Duodenal mucosa (tissue), 2 donors: ENCODE results near the gene TSC22D3.

Experiments
- H3K27ac ChIP-seq: one replicate; pipeline ENCODE4 v1.7.0; 2013; ENCODE audit warnings: low read depth, low read length
- H3K27me3 ChIP-seq, 2 donors: one replicate each; pipeline ENCODE4 v1.7.0; 2013; ENCODE audit warnings: low read length in 2 of 2, control low read depth in 1 of 2; ENCODE audit not compliant: insufficient read depth in 2 of 2, control insufficient read depth in 1 of 2
- H3K36me3 ChIP-seq, 2 donors: one replicate each; pipeline ENCODE4 v1.7.0; 2013; ENCODE audit warnings: low read length in 2 of 2, control low read depth in 1 of 2; ENCODE audit not compliant: insufficient read depth in 2 of 2, control insufficient read depth in 1 of 2
- H3K4me1 ChIP-seq, 2 donors: one replicate each; pipeline ENCODE4 v1.7.0; 2013; ENCODE audit warnings: low read length in 2 of 2, control low read depth in 1 of 2; ENCODE audit not compliant: insufficient read depth in 2 of 2, control insufficient read depth in 1 of 2
- H3K4me3 ChIP-seq, 2 donors: one replicate each; pipeline ENCODE4 v1.7.0; 2013; ENCODE audit warnings: low read length in 2 of 2, low read depth in 1 of 2
- H3K9ac ChIP-seq, 2 donors: one replicate each; pipeline ENCODE4 v1.7.0; 2013; ENCODE audit warnings: low read length in 2 of 2, low read depth in 1 of 2
- H3K9me3 ChIP-seq, 2 donors: one replicate each; pipeline ENCODE4 v1.7.0; 2013; ENCODE audit warnings: low read length in 2 of 2, control low read depth in 1 of 2; ENCODE audit not compliant: control insufficient read depth in 1 of 2

The TSC22D3 gene

DNA sequence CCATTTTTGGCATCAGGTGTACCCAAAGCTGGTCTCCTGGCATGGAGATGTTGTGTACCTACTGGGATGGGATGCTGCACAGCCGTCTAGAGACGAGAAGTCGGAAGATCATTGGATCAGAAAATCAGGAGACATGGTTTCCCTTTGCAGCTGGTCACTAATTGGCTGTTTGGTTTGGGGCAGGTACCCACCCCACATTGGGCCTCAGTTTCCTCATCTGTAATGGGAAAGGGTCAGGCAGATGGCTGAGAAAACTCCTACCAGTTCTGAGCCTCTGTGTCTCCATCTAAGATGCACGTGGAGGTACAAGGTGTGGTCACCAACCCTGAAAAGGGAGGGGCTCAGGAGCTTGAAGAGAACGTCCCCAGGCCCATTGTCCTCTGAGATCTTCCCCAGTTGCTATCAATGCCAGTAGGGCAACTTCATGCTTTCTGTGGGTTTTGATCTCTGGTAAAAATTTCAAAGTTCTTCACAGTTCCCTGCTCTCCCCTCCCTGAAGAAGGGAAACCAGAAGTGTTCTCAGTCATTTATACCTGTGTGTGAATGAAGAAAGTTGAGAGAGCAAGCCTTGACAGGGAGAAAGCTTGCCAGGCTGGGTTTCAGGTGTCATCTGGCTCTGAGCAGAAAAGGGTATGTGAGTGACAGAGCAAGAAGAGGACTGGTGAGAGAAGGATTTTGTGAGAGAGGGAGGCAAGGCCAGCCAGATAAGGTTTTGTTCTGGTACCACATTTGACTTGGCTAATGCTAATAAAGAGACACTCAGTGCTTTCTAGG lies 15.1 kb downstream of the TSC22D3 start:
- Histone ChIP-seq H3K4me1 (no peaks in the 10 kb centered on the region), H3K36me3 (no peaks in the 10 kb centered on the region), H3K27ac (no peak overlapping the region), H3K9me3 (no peaks in the 10 kb centered on the region), H3K27me3 (no peaks in the 10 kb centered on the region), H3K4me3 (no peak overlapping the region), H3K9ac (no peak overlapping the region)

DNA sequence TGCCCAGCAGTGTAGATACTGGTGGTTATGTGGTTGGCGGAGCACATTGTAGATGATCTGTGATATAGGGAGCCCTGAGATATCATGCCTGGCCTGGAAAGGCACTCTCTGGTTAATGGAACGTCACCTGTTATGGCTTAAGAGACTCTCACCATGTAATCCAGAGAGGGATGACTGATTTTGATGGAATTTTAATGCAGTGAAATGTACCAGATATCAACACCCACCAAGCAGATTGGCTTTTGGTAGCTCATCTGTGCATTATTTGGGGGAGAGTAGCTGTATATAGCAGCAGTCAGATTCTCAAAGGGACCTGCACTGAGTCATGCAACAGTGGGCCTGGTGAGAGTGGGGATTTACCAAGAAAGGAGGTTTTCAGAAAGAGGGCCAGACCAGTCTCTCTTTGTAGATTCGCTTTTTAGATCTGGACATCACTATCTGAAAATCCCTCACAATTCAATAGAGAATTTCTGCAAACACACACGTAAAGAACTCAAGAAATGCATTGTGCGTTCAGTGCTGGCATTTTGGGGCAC lies 17.3 kb downstream of the TSC22D3 start:
- H3K4me3 ChIP-seq, result no peak overlapping the region
- no peaks in the 10 kb centered on the region for H3K36me3 ChIP-seq
- no peaks in the 10 kb centered on the region for H3K27me3 ChIP-seq
- no peak overlapping the region for H3K27ac ChIP-seq
- H3K9me3 ChIP-seq, result no peaks in the 10 kb centered on the region
- no peaks in the 10 kb centered on the region for H3K4me1 ChIP-seq
- H3K9ac ChIP-seq, result no peak overlapping the region

DNA sequence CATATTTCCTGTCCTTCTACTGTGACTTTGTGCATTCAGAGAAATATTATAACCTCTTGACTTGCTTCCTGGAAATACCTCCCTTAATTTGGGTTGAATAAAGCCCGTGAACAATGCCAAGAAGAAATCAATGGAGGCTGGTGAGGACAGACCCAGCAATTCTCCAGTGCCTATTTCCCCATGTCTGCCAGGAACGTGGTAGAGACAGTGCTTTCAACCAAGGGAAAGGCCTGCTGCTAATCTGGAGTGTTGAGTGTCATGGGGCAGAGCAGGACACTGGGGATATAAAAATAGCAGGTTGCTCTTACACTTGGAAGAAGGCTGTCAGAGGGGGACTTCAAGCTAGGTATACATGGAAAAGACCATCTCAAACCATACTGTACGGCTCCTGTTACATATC lies 19.9 kb downstream of the TSC22D3 start:
- Histone ChIP-seq H3K27me3 (no peaks in the 10 kb centered on the region), H3K27ac (no peak overlapping the region), H3K4me1 (no peaks in the 10 kb centered on the region), H3K4me3 (no peak overlapping the region), H3K9ac (no peak overlapping the region), H3K36me3 (no peaks in the 10 kb centered on the region), H3K9me3 (no peaks in the 10 kb centered on the region)

DNA sequence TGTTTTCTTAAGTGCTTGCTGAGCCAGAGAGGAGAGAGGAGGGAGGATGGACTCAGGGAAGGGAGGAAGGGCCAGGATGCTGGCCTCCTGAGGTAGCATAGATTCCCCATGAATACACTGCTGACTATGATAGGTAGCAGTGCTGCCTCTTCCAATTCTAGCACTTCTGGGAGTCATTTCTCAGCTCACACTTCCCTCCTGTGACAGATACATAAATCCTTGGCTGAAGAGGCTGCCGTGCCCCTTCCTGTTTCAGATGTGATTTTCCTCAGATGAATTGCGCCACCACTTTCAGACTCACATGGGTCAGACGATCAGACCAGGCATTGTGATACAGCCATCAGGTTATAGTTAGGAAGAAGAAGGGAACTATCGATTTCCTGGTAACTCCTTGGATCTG lies 22.4 kb downstream of the TSC22D3 start:
- Histone ChIP-seq H3K36me3 (no peaks in the 10 kb centered on the region), H3K27ac (no peak overlapping the region), H3K9ac (no peak overlapping the region), H3K4me3 (no peak overlapping the region), H3K4me1 (peaks cover 0 to 2% of the 10 kb centered on the region in 2 donors), H3K27me3 (no peaks in the 10 kb centered on the region), H3K9me3 (no peaks in the 10 kb centered on the region)

DNA sequence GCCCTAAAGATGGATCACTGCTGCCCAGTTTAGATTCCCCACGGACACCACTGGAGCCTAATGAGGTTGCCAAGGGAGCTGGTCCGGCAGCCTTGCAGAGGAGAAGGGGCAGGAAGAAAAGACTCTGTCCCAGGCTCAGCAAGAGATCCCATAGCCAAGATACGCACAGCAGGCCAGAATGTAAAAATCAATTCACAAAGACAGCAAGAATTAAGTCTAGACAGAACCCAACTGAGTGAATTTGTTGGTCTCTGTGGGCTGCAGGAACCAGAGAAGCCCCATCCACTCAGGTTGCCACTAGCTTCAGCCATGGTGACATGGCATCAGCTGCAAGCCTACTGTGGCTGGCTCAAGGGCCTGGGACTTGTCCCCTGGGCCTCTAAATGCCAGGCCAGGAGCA lies 22.9 kb downstream of the TSC22D3 start:
- Histone ChIP-seq H3K27me3 (no peaks in the 10 kb centered on the region), H3K9ac (no peak overlapping the region), H3K4me3 (no peak overlapping the region), H3K9me3 (no peaks in the 10 kb centered on the region), H3K27ac (no peak overlapping the region), H3K36me3 (no peaks in the 10 kb centered on the region), H3K4me1 (peaks cover 3 to 6% of the 10 kb centered on the region in 2 donors)

DNA sequence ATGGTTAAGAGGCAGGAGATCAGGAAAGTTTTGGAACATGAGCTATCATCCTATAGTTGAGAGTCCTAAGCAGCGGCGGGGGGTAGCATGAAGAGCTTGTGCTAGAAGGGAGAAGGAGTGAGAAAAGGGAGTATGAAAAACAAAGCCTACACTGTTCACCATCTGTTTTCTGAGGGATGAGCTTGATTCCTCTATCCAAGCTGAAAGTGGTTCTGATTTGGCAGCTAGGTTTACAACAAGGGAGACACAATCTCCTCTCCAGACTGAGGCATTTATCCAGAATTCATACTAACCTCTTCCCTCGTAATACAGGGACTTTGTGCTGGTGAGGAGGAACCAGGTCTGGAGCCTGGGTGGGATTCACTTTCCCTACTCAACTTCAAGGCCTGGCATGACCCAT lies 23.5 kb downstream of the TSC22D3 start:
- Histone ChIP-seq H3K9ac (no peak overlapping the region), H3K27me3 (no peaks in the 10 kb centered on the region), H3K4me1 (peaks cover 10 to 13% of the 10 kb centered on the region in 2 donors), H3K36me3 (no peaks in the 10 kb centered on the region), H3K27ac (no peak overlapping the region), H3K4me3 (no peak overlapping the region), H3K9me3 (no peaks in the 10 kb centered on the region)

DNA sequence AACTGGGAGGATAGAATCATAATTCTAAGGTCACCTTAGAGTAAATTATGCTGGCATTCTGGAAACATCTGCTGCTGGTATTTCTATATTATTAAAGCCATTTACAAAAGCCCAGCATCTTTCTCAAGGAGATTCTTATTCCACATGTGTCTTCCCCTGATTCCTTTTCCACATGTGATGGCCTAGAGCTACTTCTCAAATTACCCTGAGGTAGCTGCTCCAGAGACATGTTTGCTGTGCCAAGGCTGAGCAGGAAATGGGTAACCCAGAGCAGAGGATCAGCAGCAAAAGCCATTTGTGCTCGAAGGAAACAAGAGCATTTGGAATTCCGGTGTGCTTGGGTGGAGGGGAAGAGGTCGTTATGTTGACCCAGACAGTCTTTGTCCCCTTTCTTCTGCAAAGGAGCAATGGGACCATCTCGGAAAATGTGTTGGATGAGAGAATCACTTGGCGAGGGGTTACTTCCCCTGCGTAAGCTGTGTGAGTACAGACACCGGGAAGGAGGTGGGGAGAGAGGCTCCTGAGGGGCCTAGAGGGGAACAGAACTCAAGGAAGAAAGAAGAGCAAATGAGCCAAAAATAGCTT lies 24.6 kb downstream of the TSC22D3 start:
- H3K27ac ChIP-seq, result no peak overlapping the region
- H3K27me3 ChIP-seq, result no peaks in the 10 kb centered on the region
- H3K4me3 ChIP-seq, result no peak overlapping the region
- H3K36me3 ChIP-seq, result no peaks in the 10 kb centered on the region
- H3K9ac ChIP-seq, result no peak overlapping the region
- H3K9me3 ChIP-seq, result no peaks in the 10 kb centered on the region
- peaks cover 19% of the 10 kb centered on the region in 2 donors for H3K4me1 ChIP-seq

DNA sequence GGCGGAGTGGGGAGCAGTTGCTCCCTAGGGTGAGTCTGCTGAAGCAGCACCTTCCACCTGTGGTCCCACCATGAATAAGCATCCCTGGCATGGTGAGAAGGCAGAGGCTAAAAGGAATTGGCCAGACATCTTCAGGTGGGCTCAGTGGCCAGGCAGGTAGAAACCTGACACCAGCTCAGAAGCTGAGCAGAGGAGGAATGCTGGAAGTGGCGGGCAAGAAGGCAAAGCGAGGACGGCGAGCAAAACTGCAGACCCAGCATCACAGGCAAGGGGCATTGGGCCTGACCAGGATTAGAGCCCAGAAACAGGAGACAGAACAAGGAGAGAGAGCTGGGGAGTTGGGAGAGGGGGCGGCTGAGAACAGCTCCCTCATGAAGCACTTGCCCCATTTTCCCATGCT lies 25.3 kb downstream of the TSC22D3 start:
- no peak overlapping the region for H3K27ac ChIP-seq
- H3K9ac ChIP-seq, result no peak overlapping the region
- H3K4me3 ChIP-seq, result no peak overlapping the region
- no peaks in the 10 kb centered on the region for H3K36me3 ChIP-seq
- peaks cover 19 to 21% of the 10 kb centered on the region in 2 donors for H3K4me1 ChIP-seq
- H3K9me3 ChIP-seq, result no peaks in the 10 kb centered on the region
- no peaks in the 10 kb centered on the region for H3K27me3 ChIP-seq

DNA sequence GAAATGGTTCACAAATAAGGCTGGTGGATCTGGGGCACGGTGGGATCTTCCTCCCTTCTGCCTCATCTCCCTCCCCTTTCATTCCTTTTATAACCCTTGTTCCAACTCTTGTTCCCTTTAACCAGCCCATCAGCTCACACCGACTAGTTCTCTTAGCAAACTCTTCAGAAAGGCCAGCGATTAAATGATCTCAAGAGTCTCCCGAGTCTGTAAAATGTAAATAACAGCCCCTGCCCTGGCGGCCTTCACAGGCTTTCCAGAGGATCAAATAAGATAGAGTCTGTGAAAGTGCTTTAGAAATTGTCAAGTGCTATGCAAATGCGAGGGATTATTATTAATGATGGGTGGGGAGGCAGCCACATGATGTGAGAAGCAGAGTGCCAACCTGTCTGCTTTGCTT lies 27.1 kb downstream of the TSC22D3 start:
- Histone ChIP-seq H3K27ac (no peak overlapping the region), H3K27me3 (no peaks in the 10 kb centered on the region), H3K9me3 (no peaks in the 10 kb centered on the region), H3K9ac (no peak overlapping the region), H3K4me3 (no peak overlapping the region), H3K36me3 (no peaks in the 10 kb centered on the region), H3K4me1 (peaks cover 24 to 26% of the 10 kb centered on the region in 2 donors)

DNA sequence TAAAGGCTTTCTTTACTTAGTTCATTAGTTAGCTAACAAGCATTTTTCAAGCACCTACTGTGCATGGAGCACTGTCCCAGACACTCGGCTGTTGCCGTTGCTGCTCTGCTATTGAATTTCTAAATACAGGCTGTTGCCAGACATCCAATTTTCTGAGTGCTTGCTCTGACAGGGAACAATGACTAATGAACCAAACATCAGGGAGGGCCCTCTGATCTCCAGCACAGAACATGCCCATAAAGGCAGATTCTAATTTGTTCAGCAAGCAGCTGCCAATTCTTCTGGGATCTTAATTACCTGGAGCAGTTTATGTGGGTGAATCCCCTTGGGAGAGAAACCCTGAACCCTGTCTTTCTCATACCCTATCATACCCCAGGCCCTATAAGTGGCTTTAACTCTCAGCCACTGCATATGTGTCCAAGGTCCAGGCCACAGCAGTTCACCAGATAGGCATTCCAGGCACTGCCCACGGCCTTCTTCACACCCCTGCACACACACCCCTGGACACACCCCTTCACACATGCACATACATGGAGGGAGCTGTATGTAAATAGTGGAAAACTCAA lies 27.9 kb downstream of the TSC22D3 start:
- H3K27ac ChIP-seq, result peak overlapping the region; percentile 32
- no peak overlapping the region for H3K9ac ChIP-seq
- H3K36me3 ChIP-seq, result no peaks in the 10 kb centered on the region
- H3K9me3 ChIP-seq, result no peaks in the 10 kb centered on the region
- no peaks in the 10 kb centered on the region for H3K27me3 ChIP-seq
- H3K4me3 ChIP-seq, result no peak overlapping the region
- peaks cover 32 to 34% of the 10 kb centered on the region in 2 donors for H3K4me1 ChIP-seq
